ENCODE measurements around the gene PPP2R5C.
A peak's percentile ranks its signal among the peaks of the same experiment; 100 is the strongest.

The PPP2R5C gene

DNA sequence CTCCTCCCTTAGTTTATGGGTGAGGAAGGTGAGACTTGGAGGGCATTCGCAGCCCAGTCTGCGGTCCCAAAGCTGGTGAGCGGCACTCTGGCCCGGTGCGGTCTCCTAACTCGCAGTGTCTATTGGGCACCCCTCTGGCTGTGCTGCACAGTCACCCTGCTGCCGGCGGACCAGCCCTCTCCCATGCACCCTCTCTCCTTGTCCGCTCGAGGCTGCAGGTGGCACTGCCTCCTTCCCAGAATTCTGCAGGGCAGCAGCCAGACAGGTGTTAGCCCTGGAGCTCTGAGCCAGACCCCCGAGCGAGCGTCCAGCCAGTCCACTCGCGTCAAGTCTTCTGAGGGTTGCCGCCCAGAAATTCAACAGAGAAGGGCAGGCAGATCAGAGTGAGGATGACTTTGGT is 146.1 kb downstream of the PPP2R5C start:
- Histone ChIP-seq H3K4me1 (no peaks in the 10 kb centered on the region), H3K9me3 (replicated peaks in 1 of 11) (no peaks in the 10 kb centered on the region), H3K36me3 (peaks cover 99 to 100% (median 100%) of the 10 kb centered on the region in 11 experiments), H4K20me1 (peaks cover 0 to 22% (median 8%) of the 10 kb centered on the region in 11 experiments; a peak in 9 of 22 replicates), H3K9ac (no peak overlapping the region), H3K27ac (no peak overlapping the region), H3K27me3 (no peaks in the 10 kb centered on the region), H3K4me2 (no peak overlapping the region), H3K4me3 (no peak overlapping the region)
- TF ChIP-seq Cebpa-rat (IDR thresholded peaks at IDR 0.05): no peak

DNA sequence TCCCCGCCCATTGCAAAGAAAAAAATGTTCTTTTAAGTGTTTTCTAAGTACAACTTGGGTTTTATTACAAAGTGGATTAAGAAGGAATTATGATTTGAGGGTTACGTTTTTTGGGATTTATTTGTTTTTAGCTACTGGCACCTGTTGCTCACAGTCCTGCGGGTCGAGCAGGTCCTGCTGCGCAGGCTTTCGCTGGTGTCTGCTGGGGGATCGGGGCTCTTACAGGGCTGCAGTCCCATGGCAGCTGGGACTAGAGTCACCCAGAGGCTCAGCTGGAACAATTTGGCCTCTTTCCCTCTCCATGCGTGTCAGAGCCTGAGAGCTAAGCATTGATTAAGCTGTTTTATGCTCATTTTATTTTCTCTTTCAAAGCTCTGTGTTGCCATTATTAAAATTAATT is 147.3 kb downstream of the PPP2R5C start:
- Histone ChIP-seq H3K4me2 (no peak overlapping the region), H3K36me3 (peaks cover 99 to 100% (median 100%) of the 10 kb centered on the region in 11 experiments), H4K20me1 (peaks cover 0 to 22% (median 7%) of the 10 kb centered on the region in 11 experiments; a peak in 9 of 22 replicates), H3K9ac (peak overlapping the region in 1 of 11 experiments; percentile 21; a peak in 1 of 22 replicates), H3K4me1 (no peaks in the 10 kb centered on the region), H3K4me3 (no peak overlapping the region), H3K27ac (no peak overlapping the region), H3K9me3 (replicated peaks in 1 of 11) (no peaks in the 10 kb centered on the region), H3K27me3 (no peaks in the 10 kb centered on the region)
- no peak for TF ChIP-seq Cebpa-rat (IDR thresholded peaks at IDR 0.05)

DNA sequence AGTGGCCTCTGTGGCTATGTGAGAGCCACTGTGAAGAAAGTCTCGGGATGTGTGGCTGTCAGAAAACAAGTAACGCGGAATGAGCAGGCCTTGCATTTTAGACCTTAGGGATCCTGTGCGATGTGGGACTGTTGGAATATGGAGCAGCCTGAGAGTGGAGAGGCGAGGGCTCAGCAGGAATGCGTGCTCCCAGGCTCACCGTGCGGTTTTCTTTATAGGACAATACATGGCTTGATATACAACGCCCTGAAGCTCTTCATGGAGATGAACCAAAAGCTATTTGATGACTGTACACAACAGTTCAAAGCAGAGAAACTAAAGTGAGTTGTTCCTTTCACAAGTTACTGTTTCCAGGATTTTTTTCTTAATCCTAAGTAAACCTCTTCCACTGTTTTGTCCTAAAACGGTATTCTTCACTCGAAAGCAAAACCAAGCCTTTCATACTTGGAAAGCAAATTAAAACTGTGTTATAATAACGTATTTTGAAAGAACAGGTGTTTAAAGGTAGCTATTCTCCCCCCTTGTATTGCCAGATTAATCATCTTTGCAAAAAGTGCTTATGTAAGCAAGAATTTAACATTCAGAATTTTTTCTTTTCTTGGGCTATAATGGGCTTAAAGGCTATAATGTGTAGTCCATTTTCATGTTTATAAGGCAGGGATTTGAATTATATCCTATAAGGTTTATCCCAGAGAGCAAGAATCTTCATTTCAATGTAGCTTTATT is 148.0 kb downstream of the PPP2R5C start:
- Histone ChIP-seq H3K9ac (peak overlapping the region in 1 of 11 experiments; percentile 21; a peak in 1 of 22 replicates), H3K4me3 (no peak overlapping the region), H3K27ac (no peak overlapping the region), H4K20me1 (peaks cover 0 to 22% (median 7%) of the 10 kb centered on the region in 11 experiments; a peak in 9 of 22 replicates), H3K4me2 (no peak overlapping the region), H3K27me3 (no peaks in the 10 kb centered on the region), H3K36me3 (peaks cover 99 to 100% (median 100%) of the 10 kb centered on the region in 11 experiments), H3K4me1 (no peaks in the 10 kb centered on the region), H3K9me3 (replicated peaks in 1 of 11) (no peaks in the 10 kb centered on the region)
- TF ChIP-seq Cebpa-rat (IDR thresholded peaks at IDR 0.05): no peak

DNA sequence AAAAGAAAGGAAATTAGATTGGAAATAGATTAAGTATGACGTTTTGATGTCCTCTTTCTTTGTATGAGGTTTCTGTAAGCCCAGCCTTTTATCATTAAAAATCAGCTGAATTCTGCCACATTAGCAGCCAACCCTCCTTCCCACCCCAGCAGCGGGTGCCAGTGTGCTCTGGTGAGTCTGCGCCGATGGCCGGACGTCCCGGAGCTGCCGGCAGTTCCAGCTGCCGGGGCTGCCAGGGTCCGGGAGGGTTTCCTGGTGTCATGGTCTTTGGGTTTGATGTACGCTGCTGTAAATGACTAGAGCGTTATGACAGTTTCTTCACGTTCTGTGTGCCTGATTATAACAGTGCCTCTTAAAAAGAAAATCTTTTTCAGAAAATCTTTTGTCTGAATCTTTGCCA is 151.3 kb downstream of the PPP2R5C start:
- Histone ChIP-seq H3K36me3 (peaks cover 85 to 99% (median 97%) of the 10 kb centered on the region in 11 experiments), H4K20me1 (peaks cover 0 to 26% (median 8%) of the 10 kb centered on the region in 11 experiments; a peak in 12 of 22 replicates), H3K4me3 (no peak overlapping the region), H3K9me3 (replicated peaks in 1 of 11) (no peaks in the 10 kb centered on the region), H3K9ac (peak overlapping the region in 2 of 11 experiments; percentile 14; a peak in 2 of 22 replicates), H3K27me3 (no peaks in the 10 kb centered on the region), H3K27ac (no peak overlapping the region), H3K4me2 (no peak overlapping the region), H3K4me1 (no peaks in the 10 kb centered on the region)
- no peak for TF ChIP-seq Cebpa-rat (IDR thresholded peaks at IDR 0.05)

DNA sequence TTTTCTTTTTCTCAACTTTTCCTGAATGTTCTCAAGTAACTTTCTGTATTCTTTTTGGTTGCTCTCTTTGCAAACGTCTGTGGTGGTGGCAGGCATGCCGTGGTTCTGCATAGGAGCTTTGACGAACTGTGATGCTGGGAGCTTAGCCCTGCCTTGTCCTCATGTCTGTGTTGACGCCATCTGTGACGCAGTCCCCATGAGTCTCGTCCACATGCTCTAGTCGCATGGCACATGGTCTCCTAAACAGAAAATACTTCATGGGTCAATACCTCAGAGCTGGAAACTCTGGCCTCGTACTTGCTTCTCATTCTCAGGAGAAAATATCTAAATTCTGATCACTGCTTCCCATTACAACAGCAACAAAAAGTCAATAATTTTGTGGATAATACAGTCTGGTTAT is 152.6 kb downstream of the PPP2R5C start:
- H3K36me3 ChIP-seq: peaks cover 77 to 93% (median 91%) of the 10 kb centered on the region in 11 experiments

DNA sequence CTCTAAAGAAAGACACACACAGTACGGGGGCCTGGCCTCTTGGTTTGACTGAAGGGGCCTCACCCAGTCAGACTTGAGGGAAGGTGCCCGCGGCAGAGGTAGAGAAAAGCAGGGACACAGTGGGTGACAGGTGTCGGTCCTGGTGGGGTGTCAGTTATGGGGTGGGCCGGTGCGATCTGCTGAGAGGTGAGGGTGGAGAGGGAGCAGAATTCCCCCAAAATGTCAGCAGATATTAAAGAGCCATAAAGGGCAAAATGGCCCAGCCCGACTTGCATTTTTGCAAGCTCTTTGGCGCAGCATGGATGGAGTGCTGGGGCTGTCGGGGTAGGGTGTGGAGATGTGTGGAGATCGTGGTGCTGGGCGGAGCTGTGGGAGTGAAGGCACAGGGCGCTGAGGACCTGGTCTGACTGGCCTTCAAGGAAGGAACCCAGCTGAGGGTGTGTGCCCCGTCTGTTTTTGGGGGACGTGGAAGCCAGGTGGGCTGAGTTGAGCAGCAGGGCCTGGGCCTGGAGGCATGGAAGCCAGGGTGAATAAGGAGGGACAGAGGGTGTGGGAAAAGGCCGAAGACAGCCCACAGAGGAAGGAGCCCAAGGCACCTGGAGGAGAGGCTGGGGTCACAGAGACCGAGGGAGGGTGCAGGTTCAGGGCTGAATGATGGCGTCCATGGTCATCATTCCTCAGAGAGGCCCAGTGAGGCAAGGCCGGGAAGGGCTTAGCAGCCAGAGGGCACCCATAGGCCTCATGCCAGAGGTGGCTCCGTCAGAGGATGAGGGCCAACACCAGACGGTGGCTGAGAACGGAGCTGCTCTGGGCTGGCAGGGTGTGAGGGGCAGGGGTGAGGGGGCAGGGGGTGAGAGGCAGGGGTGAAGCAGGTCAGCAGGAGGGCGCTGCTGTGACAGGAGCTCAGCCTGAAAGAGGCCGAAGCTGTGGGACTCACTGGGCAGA is 154.6 kb downstream of the PPP2R5C start:
- no peak for TF ChIP-seq Cebpa-rat (IDR thresholded peaks at IDR 0.05)
- Histone ChIP-seq H4K20me1 (peaks cover 0 to 24% (median 4%) of the 10 kb centered on the region in 11 experiments; a peak in 9 of 22 replicates), H3K9ac (no peak overlapping the region; a peak in 1 of 22 replicates)

More for the DNA sequence above, 152.6 kb downstream of the PPP2R5C start:
- no peak overlapping the region for H3K4me3 ChIP-seq
- no peaks in the 10 kb centered on the region for H3K27me3 ChIP-seq
- H3K4me1 ChIP-seq: no peaks in the 10 kb centered on the region
- peaks cover 0 to 26% (median 4%) of the 10 kb centered on the region in 11 experiments; a peak in 10 of 22 replicates for H4K20me1 ChIP-seq
- no peaks in the 10 kb centered on the region for H3K9me3 ChIP-seq (replicated peaks in 1 of 11)
- no peak overlapping the region for H3K4me2 ChIP-seq
- no peak for TF ChIP-seq Cebpa-rat (IDR thresholded peaks at IDR 0.05)
- H3K27ac ChIP-seq: no peak overlapping the region
- H3K9ac ChIP-seq: no peak overlapping the region

DNA sequence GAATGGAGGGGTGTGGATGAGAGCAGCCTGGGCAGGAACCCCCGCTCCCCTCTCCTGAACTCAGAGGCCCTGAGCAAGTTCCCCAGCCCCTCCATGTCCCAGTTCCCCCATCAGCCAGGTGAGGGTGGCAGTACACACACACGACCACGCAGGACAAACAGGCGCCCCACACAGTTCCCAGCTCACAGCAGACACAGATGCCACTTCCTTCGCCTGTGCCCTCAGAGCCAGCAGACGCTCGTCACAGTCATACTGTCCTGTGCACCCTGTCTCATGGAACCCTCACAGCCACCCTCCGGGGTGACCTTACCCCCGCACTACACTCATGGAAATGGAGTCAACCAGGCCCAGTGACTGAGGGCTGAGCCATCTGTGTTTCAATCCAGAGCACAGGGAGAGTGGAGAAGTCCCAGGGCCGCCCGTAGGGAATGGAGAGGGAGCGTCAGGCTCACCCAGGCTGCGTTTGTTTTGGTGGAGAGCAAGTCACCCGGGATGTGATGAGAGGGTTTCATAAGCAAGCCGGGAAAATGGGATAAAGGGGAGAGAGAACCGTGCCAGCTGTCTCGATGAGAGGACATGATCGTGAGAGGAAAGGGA is 155.4 kb downstream of the PPP2R5C start:
- H3K9me3 ChIP-seq (replicated peaks in 1 of 11): no peaks in the 10 kb centered on the region
- no peak for TF ChIP-seq Cebpa-rat (IDR thresholded peaks at IDR 0.05)
- no peaks in the 10 kb centered on the region for H3K4me1 ChIP-seq
- H3K4me3 ChIP-seq: no peak overlapping the region
- H3K27me3 ChIP-seq: no peaks in the 10 kb centered on the region
- peaks cover 0 to 16% (median 4%) of the 10 kb centered on the region in 11 experiments; a peak in 8 of 22 replicates for H4K20me1 ChIP-seq
- peaks cover 72 to 93% (median 91%) of the 10 kb centered on the region in 11 experiments for H3K36me3 ChIP-seq
- peak overlapping the region in 2 of 11 experiments; percentile 10 to 13; a peak in 1 of 22 replicates for H3K9ac ChIP-seq
- H3K4me2 ChIP-seq: no peak overlapping the region
- H3K27ac ChIP-seq: peak overlapping the region in 2 of 11 experiments; percentile 22 to 23; a peak in 3 of 22 replicates

More for the DNA sequence above, 154.6 kb downstream of the PPP2R5C start:
- no peaks in the 10 kb centered on the region for H3K27me3 ChIP-seq
- H3K4me2 ChIP-seq: no peak overlapping the region
- no peaks in the 10 kb centered on the region for H3K4me1 ChIP-seq
- H3K27ac ChIP-seq: 0 out of 22 replicates have a peak overlapping the region, but pooled peaks of 3 of the 11 experiments have one; percentile 10 to 27 (median 12)
- H3K36me3 ChIP-seq: peaks cover 72 to 93% (median 91%) of the 10 kb centered on the region in 11 experiments
- H3K4me3 ChIP-seq: no peak overlapping the region
- no peaks in the 10 kb centered on the region for H3K9me3 ChIP-seq (replicated peaks in 1 of 11)

DNA sequence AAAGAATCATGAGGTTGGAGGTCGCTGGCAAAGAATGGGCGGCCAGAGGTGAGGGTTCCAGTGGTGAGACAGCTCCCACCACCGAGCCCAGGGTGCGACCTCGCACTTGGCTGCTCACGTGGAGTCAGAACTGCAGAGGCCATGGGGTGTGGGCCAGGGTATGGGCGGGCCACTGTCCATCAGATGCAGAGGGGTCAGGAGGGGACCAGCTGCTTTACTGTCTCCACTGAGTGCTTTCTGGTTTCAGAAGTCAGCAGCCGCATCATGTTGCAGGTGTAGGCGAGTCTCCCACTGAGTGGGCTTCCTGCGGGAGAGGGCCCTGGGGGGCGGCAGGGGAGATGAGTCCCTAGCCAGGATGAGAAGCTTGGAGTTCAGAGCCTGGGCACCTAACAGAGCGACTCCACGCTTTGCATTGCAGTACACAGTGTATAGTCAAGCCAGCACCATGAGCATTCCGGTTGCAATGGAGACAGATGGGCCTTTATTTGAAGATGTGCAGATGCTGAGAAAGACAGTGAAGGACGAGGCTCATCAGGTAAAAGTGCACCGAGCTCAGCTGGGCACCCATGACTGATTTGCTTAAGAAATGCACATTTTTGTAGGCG is 156.0 kb downstream of the PPP2R5C start:
- H4K20me1 ChIP-seq: peaks cover 0 to 14% (median 4%) of the 10 kb centered on the region in 11 experiments; a peak in 8 of 22 replicates
- H3K36me3 ChIP-seq: peaks cover 72 to 93% (median 91%) of the 10 kb centered on the region in 11 experiments
- peak overlapping the region in 3 of 11 experiments; percentile 7 to 22 (median 10); a peak in 2 of 22 replicates for H3K27ac ChIP-seq
- no peak for TF ChIP-seq Cebpa-rat (IDR thresholded peaks at IDR 0.05)
- no peaks in the 10 kb centered on the region for H3K4me1 ChIP-seq
- peak overlapping the region in 2 of 11 experiments; percentile 13 to 14; a peak in 2 of 22 replicates for H3K9ac ChIP-seq
- no peaks in the 10 kb centered on the region for H3K9me3 ChIP-seq (replicated peaks in 1 of 11)
- H3K27me3 ChIP-seq: no peaks in the 10 kb centered on the region
- no peak overlapping the region for H3K4me2 ChIP-seq
- H3K4me3 ChIP-seq: no peak overlapping the region
